Sigmoid colon (tissue), 3 donors: ENCODE measurements around the gene GPR137C.

Experiments used
- CTCF ChIP-seq, 4 experiments: fragments of 450-650 bp in 3 of 4; fragments of 200-600 bp in 1 of 4; IDR thresholded peaks; one replicate each; pipeline ENCODE4 v1.5.1; 2016 to 2019; ENCODE audit warnings: antibody characterized with exemption in 4 of 4, mild to moderate bottlenecking in 3 of 4, moderate library complexity in 2 of 4
- POLR2A ChIP-seq, 2 donors: fragments of 450-650 bp; IDR thresholded peaks; one replicate each; pipeline ENCODE4 v1.6.1; 2016; ENCODE audit warnings: antibody characterized with exemption in 2 of 2, mild to moderate bottlenecking in 2 of 2, moderate library complexity in 2 of 2

GRCh38 chr14:52545584-52546317 lies 6.9 kb upstream of the GPR137C start:
- no peak for TF ChIP-seq CTCF (IDR thresholded peaks at IDR 0.05)
- no peak for TF ChIP-seq POLR2A (IDR thresholded peaks at IDR 0.05)
